AG09309 (cell line): ENCODE data around the gene TMEM184B.

Experiments used
- DNase-seq: peaks from one replicate; pipeline ENCODE4 v3.0.0-alpha.2; 2010; ENCODE audit warnings: low read depth
- H3K4me3 ChIP-seq: 2 replicates; pipeline ENCODE4 v1.5.1; 2011; ENCODE audit warnings: mild to moderate bottlenecking, low read depth, low read length, moderate library complexity; ENCODE audit not compliant: control insufficient read depth
- TF ChIP-seq, protein P1 (sequence below): IDR thresholded peaks from 2 replicates; pipeline ENCODE4 v1.5.1; 2011; ENCODE audit warnings: mild to moderate bottlenecking, low read depth, low read length, inconsistent platforms; ENCODE audit not compliant: insufficient read depth, control insufficient read depth; ENCODE audit errors: missing control alignments

The TMEM184B gene

DNA sequence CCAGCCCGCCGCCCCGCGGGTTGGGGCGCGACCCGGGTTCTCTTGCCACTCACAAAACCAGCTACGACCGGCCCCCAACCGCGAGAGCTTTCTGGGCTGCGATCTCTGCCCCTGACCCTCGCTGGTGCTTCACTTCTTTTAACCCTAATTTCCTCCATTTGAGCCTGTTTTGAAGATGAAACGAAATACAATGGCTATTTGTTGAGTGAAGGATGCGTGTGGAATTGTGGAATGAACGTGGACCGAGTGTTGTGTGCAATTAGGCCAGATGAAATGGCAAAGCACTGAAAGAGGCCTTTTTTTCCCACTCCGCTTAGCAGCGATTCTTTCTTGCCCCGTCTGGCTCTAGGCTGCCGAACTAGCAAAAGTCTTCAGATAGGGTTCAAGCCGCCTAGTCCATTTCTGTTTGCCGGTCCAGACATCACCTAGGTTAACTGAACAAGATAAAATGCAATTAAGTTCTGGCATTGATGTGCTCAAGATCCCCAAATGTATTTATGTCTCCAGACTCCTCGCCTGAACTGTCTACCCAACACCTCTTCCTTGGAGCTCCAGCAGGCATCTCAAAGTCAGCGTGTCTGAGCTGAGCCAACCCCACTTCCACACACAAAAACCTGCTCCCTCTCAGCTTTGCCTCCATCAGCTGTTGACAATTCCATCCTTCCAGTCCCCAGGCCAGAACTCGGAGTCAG, 471 bp upstream of the TMEM184B start:
- no peak for DNase-seq
- peak overlapping the region; percentile 46 for H3K4me3 ChIP-seq
- TF ChIP-seq, protein P1, sequence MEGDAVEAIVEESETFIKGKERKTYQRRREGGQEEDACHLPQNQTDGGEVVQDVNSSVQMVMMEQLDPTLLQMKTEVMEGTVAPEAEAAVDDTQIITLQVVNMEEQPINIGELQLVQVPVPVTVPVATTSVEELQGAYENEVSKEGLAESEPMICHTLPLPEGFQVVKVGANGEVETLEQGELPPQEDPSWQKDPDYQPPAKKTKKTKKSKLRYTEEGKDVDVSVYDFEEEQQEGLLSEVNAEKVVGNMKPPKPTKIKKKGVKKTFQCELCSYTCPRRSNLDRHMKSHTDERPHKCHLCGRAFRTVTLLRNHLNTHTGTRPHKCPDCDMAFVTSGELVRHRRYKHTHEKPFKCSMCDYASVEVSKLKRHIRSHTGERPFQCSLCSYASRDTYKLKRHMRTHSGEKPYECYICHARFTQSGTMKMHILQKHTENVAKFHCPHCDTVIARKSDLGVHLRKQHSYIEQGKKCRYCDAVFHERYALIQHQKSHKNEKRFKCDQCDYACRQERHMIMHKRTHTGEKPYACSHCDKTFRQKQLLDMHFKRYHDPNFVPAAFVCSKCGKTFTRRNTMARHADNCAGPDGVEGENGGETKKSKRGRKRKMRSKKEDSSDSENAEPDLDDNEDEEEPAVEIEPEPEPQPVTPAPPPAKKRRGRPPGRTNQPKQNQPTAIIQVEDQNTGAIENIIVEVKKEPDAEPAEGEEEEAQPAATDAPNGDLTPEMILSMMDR: no peak

DNA sequence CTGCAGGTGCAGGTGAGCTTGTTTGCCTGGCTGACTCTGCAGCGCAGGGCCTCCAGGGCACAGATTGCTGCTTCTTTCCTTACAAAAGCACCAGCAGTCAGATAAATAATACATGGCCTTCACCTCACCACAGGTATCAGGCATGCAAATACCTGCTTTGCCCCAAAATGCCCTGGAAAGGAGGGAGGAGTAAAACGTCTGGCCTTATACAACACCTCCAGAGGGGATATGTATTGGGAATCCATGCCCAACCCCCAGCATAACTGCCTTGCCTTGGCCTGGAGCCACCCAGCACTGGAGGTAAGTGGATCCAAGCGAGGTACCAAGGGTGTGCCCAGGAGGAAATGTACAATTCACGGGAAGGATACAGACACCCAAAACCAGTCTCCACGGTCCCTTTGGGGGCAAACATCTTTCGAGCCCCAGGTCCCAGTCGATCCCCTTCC, 860 bp downstream of the TMEM184B start:
- H3K4me3 ChIP-seq: peak overlapping the region; percentile 98
- DNase-seq: no peak
- TF ChIP-seq, protein P1: no peak

DNA sequence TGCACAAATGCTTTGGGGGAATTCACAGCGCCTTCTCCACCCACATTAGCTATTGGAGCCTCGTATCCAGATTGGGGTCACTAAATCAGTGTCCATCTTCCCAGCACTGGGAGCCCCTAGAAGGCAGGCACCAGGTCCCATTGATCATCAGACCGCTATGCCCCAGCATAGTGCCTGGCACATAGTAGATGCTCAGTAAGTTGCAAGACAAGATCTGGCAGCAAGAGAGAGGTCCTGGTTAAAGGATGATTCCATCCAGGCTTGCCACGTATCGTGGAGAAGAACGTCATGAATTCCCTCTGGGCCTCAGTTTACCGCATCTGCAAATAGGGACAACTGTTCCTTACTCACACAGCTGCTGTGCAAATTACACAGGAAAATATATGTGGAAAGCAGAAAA, 1.7 kb downstream of the TMEM184B start:
- no peak for DNase-seq
- peak overlapping the region; percentile 18 for H3K4me3 ChIP-seq
- TF ChIP-seq, protein P1: no peak

DNA sequence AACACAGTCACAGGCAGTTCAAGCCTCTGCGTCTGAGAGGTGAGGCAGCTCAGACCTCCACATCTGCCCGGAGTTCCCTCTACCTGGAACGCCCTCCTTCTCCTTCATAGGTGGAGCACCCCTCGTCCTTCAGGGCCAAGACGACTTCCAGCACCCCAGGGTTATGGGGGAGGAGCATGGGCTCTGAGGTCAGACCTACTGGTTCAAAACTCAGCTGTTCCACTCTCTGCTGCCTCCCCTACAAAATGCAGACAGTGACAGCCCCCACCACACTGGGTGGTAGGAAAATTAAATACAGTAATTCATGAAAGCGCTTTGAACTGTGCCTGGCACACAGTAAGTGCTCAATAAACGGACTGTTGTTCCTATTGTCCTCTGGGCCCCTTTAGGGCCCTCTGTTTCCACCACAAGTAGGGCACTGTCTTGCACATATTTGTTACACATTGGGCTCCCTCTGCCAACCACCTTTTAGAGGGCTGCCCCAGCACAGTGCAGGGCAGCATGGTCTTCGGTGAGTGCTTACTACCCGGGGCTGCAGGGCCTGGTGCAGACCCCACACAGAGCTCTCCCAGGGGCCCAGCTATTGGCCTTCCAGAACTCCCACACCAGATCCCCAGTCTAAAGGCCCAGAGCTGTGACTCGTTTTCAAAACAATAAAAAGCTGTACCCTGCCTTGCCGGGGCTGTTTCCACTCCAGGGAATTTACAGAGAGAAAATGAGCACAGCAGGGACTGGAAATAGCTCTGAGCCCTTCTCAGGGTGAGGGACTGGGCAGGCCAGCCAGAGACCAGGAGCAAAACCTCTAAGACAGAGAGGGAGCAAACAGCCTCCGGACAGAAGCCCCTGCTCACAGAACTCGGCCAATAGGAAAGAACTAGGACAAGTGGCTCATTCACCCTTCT, 2.5 kb downstream of the TMEM184B start:
- TF ChIP-seq, protein P1: no peak
- DNase-seq: no peak
- peak overlapping the region; percentile 18 for H3K4me3 ChIP-seq

DNA sequence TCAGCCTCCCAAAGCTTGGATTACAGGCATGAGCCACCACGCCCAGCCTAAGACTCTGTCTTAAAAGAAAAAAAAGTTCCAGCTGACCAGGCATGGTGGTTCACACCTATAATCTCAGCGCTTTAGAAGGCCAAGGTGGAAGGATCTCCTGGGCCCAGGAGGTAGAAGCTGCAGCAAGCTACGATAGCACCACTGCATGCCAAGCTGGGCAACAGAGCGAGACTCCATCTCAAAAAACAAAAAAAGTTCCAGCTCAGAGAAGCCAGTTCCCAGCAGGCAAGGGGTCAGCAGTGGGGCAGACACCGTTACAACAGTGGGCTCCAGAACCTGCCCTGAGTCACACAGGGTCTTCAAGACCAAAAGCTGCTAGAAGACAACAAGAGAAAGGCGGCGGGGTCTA, 3.3 kb downstream of the TMEM184B start:
- no peak for DNase-seq
- TF ChIP-seq, protein P1: no peak
- H3K4me3 ChIP-seq: no peak overlapping the region

DNA sequence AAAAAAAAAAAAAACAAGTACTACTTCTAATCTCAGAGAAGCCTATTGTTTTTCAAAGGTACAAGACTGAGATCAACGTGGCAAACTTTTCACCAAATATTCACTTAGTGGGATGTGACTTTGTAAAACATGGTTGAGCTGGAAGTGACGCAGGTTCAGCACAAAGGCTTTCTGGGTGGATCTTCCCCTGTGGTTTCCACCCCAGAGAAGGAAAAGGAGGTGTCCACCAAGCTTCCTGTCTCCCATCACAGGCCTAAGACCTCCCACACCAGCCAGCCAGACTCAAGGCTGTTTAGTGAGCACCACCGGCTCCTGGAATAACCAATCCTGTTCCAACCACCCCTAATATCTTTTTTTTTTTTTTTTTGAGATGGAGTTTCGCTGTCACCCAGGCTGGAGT, 5.7 kb downstream of the TMEM184B start:
- TF ChIP-seq, protein P1: no peak
- DNase-seq: no peak
- H3K4me3 ChIP-seq: no peak overlapping the region
